Thoracic aorta (tissue), 2 donors: ENCODE measurements around the gene PGLYRP4. TPM values are rescaled to one million over a fixed set of nuclear protein-coding genes. Genes with fewer than 3 reads are reported as not detected.

Source experiments
- ATAC-seq: fragments of 150-250 bp; one replicate; pipeline ENCODE4 v1.8.0; 2017; ENCODE audit warnings: low read depth; ENCODE audit not compliant: insufficient number of reproducible peaks, low FRiP score
- DNase-seq: peaks from one replicate; pipeline ENCODE4 v3.0.0-alpha.2; 2020; ENCODE audit warnings: low spot score
- H3K27ac ChIP-seq, 2 donors: fragments of 200-600 bp; sonication (generic); 1 replicate in 1 of 2; 2 replicates in 1 of 2; pipeline ENCODE4 v1.5.1; 2016; ENCODE audit warnings: mild to moderate bottlenecking in 2 of 2, moderate library complexity in 2 of 2
- H3K27me3 ChIP-seq: fragments of 200-600 bp; sonication (generic); replicated peaks from 2 replicates; pipeline ENCODE4 v1.6.0; 2016; ENCODE audit warnings: mild to moderate bottlenecking; ENCODE audit not compliant: insufficient read depth
- H3K36me3 ChIP-seq: fragments of 200-600 bp; sonication (generic); one replicate; pipeline ENCODE4 v1.5.1; 2016
- H3K4me1 ChIP-seq, 2 donors: fragments of 200-600 bp; sonication (generic); 1 replicate in 1 of 2; 2 replicates in 1 of 2; pipeline versions ENCODE4 v1.5.1 to v1.6.0; 2016; ENCODE audit warnings: low read depth in 2 of 2, mild to moderate bottlenecking in 1 of 2; ENCODE audit not compliant: control insufficient read depth in 1 of 2
- H3K4me3 ChIP-seq: fragments of 200-600 bp; sonication (generic); 2 replicates; pipeline ENCODE4 v1.5.1; 2016; ENCODE audit warnings: mild to moderate bottlenecking
- H3K9me3 ChIP-seq: fragments of 200-600 bp; sonication (generic); 2 replicates; pipeline ENCODE4 v1.5.1; 2016
- CTCF ChIP-seq: fragments of 200-600 bp; sonication (generic); IDR thresholded peaks from one replicate; pipeline ENCODE4 v1.5.1; 2019; ENCODE audit warnings: antibody characterized with exemption
- total RNA-seq, 2 donors: library from RNA; depleted of rRNA; stranded (reverse); fragments of >200 nt; gene quantifications; one replicate each; pipeline versions ENCODE4 v1.1.0 to v1.2.3, GENCODE V29; 2016

PGLYRP4 gene
- total RNA-seq, 2 donors from 2014 or later: not detected

- ATAC-seq: no peak
- Histone ChIP-seq H3K4me3 (no peak overlapping the region), H3K9me3 (no peaks in the 10 kb centered on the region), H3K36me3 (no peaks in the 10 kb centered on the region), H3K27me3 (no peaks in the 10 kb centered on the region), H3K4me1 (no peaks in the 10 kb centered on the region), H3K27ac (no peak overlapping the region)
- no peak for TF ChIP-seq CTCF
- no peak for DNase-seq
Observed at GRCh38 chr1:153343040-153343681, 5.5 kb downstream of the PGLYRP4 start.

GRCh38 chr1:153342178-153342577, 6.5 kb downstream of the PGLYRP4 start:
- Histone ChIP-seq H3K4me1 (no peaks in the 10 kb centered on the region), H3K27me3 (no peaks in the 10 kb centered on the region), H3K36me3 (no peaks in the 10 kb centered on the region), H3K4me3 (no peak overlapping the region), H3K27ac (no peak overlapping the region), H3K9me3 (no peaks in the 10 kb centered on the region)
- no peak for ATAC-seq
- DNase-seq: no peak
- no peak for TF ChIP-seq CTCF

GRCh38 chr1:153341431-153341934, 7.2 kb downstream of the PGLYRP4 start:
- Histone ChIP-seq H3K36me3 (no peaks in the 10 kb centered on the region), H3K27ac (no peak overlapping the region), H3K4me3 (no peak overlapping the region), H3K4me1 (no peaks in the 10 kb centered on the region), H3K27me3 (no peaks in the 10 kb centered on the region), H3K9me3 (no peaks in the 10 kb centered on the region)
- no peak for TF ChIP-seq CTCF
- no peak for DNase-seq
- no peak for ATAC-seq

- TF ChIP-seq CTCF: no peak
- Histone ChIP-seq H3K36me3 (no peaks in the 10 kb centered on the region), H3K4me3 (no peak overlapping the region), H3K27me3 (no peaks in the 10 kb centered on the region), H3K27ac (no peak overlapping the region), H3K4me1 (no peaks in the 10 kb centered on the region), H3K9me3 (no peaks in the 10 kb centered on the region)
- DNase-seq: no peak
- ATAC-seq: no peak
Observed at GRCh38 chr1:153340356-153340755, 8.3 kb downstream of the PGLYRP4 start.

GRCh38 chr1:153339802-153340201, 8.8 kb downstream of the PGLYRP4 start:
- Histone ChIP-seq H3K4me1 (no peaks in the 10 kb centered on the region), H3K27ac (no peak overlapping the region), H3K9me3 (no peaks in the 10 kb centered on the region), H3K36me3 (no peaks in the 10 kb centered on the region), H3K4me3 (no peak overlapping the region), H3K27me3 (no peaks in the 10 kb centered on the region)
- TF ChIP-seq CTCF: no peak
- ATAC-seq (no peak), DNase-seq (no peak)
